ENCODE measurements around the gene MICA. TPM values are rescaled to one million over a fixed set of nuclear protein-coding genes. Genes with fewer than 3 reads are reported as not detected.
"Not testable (repeated sequence)": the region's sequence is repeated elsewhere in the genome, so short reads cannot be mapped to it uniquely, and the experiment has no call there.

The MICA gene
- total RNA-seq, 1 donor from 2014 or later, result 56.3 TPM

DNA sequence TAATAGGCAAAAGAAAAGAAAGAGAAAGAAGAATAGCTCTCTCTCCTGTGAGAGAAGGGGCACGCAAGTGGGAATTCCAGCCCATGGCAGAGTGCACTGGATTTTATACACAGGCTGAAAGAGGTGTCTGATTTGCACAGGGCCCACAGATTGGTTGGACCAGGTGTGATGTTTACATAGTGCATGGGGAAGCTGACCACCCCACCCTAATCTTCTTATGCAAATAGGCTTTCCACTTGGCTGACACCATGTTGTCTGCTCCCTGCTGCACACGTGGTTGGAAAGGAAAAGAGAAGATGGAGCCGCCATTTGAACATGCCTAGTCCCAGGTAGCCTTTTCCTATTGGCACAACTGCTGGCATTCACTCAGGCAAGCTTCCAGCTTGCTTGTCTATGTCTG is 20.2 kb downstream of the MICA start:
- no peak for DNase-seq (ENCODE audit: low spot score)
- no peak overlapping the region for H3K4me3 Mint-ChIP-seq (ENCODE audit: unreplicated experiment)
- H3K36me3 Mint-ChIP-seq (ENCODE audit: low read depth), result no peaks in the 10 kb centered on the region
- TF ChIP-seq, protein P1, sequence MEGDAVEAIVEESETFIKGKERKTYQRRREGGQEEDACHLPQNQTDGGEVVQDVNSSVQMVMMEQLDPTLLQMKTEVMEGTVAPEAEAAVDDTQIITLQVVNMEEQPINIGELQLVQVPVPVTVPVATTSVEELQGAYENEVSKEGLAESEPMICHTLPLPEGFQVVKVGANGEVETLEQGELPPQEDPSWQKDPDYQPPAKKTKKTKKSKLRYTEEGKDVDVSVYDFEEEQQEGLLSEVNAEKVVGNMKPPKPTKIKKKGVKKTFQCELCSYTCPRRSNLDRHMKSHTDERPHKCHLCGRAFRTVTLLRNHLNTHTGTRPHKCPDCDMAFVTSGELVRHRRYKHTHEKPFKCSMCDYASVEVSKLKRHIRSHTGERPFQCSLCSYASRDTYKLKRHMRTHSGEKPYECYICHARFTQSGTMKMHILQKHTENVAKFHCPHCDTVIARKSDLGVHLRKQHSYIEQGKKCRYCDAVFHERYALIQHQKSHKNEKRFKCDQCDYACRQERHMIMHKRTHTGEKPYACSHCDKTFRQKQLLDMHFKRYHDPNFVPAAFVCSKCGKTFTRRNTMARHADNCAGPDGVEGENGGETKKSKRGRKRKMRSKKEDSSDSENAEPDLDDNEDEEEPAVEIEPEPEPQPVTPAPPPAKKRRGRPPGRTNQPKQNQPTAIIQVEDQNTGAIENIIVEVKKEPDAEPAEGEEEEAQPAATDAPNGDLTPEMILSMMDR (IDR thresholded peaks at IDR 0.05), result no peak
- H3K27ac Mint-ChIP-seq (ENCODE audit: unreplicated experiment), result no peak overlapping the region
- no peaks in the 10 kb centered on the region for H3K9me3 Mint-ChIP-seq (ENCODE audit: low read depth)
- H3K27me3 Mint-ChIP-seq (ENCODE audit: low read depth), result no peaks in the 10 kb centered on the region
- H3K4me1 Mint-ChIP-seq (ENCODE audit: low read depth), result no peaks in the 10 kb centered on the region

- Mint-ChIP-seq H3K9me3 (ENCODE audit: low read depth) (peaks cover 12% of the 10 kb centered on the region), H3K27ac (ENCODE audit: unreplicated experiment) (no peak overlapping the region), H3K27me3 (ENCODE audit: low read depth) (no peaks in the 10 kb centered on the region), H3K36me3 (ENCODE audit: low read depth) (no peaks in the 10 kb centered on the region), H3K4me1 (ENCODE audit: low read depth) (no peaks in the 10 kb centered on the region), H3K4me3 (ENCODE audit: unreplicated experiment) (no peak overlapping the region)
- TF ChIP-seq, protein P1 (IDR thresholded peaks at IDR 0.05), result no peak
- no peak for DNase-seq (ENCODE audit: low spot score)
Measured at GRCh38 chr6:31426395-31427354, 23.3 kb downstream of the MICA start.

DNA sequence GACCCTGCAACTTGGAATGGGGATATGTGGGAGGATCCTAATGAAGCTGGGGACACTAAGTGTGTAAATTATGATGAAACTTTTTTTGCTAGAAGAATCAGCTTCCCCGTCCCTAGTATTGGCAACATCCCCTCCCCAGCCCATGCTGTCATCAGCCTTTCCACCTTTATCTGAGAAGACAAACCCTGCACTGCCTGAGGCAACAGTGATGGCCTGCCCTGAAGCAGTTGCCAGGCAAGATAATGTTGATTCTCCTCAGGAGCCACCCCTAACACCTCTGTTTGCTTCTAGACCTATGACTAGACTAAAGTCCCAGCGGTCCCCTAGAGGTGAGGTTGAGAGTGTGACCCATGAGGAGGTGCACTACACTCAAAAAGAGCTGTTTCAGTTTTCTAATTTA is 27.1 kb downstream of the MICA start:
- DNase-seq (ENCODE audit: low spot score), result no peak
- Mint-ChIP-seq H3K4me3 (ENCODE audit: unreplicated experiment) (no peak overlapping the region), H3K27ac (ENCODE audit: unreplicated experiment) (no peak overlapping the region), H3K9me3 (ENCODE audit: low read depth) (peaks cover 12% of the 10 kb centered on the region), H3K4me1 (ENCODE audit: low read depth) (no peaks in the 10 kb centered on the region), H3K36me3 (ENCODE audit: low read depth) (no peaks in the 10 kb centered on the region), H3K27me3 (ENCODE audit: low read depth) (peaks cover 5% of the 10 kb centered on the region)
- TF ChIP-seq, protein P1 (IDR thresholded peaks at IDR 0.05), result no peak

GRCh38 chr6:31435051-31435450 is 31.7 kb downstream of the MICA start:
- DNase-seq (ENCODE audit: low spot score); H3K4me3 Mint-ChIP-seq (ENCODE audit: unreplicated experiment); H3K36me3 Mint-ChIP-seq (ENCODE audit: low read depth); H3K27ac Mint-ChIP-seq (ENCODE audit: unreplicated experiment); H3K4me1 Mint-ChIP-seq (ENCODE audit: low read depth): not testable (repeated sequence)
- peaks cover 16% of the 10 kb centered on the region for H3K27me3 Mint-ChIP-seq (ENCODE audit: low read depth)
- H3K9me3 Mint-ChIP-seq (ENCODE audit: low read depth), result peaks cover 25% of the 10 kb centered on the region

GRCh38 chr6:31438222-31438621 is 34.8 kb downstream of the MICA start:
- H3K27me3 Mint-ChIP-seq (ENCODE audit: low read depth), result peaks cover 20% of the 10 kb centered on the region
- TF ChIP-seq, protein P1 (IDR thresholded peaks at IDR 0.05), result no peak
- peaks cover 16% of the 10 kb centered on the region for H3K9me3 Mint-ChIP-seq (ENCODE audit: low read depth)
- peaks cover 5% of the 10 kb centered on the region for H3K4me1 Mint-ChIP-seq (ENCODE audit: low read depth)
- no peak for DNase-seq (ENCODE audit: low spot score)
- no peak overlapping the region for H3K27ac Mint-ChIP-seq (ENCODE audit: unreplicated experiment)
- H3K36me3 Mint-ChIP-seq (ENCODE audit: low read depth), result peaks cover 3% of the 10 kb centered on the region
- H3K4me3 Mint-ChIP-seq (ENCODE audit: unreplicated experiment), result no peak overlapping the region
